B cell (primary cell): ENCODE measurements around the gene LHX2. TPM values are rescaled to one million over a fixed set of nuclear protein-coding genes. Genes with fewer than 3 reads are reported as not detected.

Experiments
- ATAC-seq: fragments of 200-7000 bp; cut with Tn5 transposase; one replicate; pipeline ENCODE4 v1.10.0; 2021; ENCODE audit warnings: low read depth, mild to moderate bottlenecking, moderate number of reproducible peaks, moderate library complexity
- CTCF ChIA-PET: fragments of 350-600 bp; sonication (Branson Sonifier 250); formaldehyde crosslinking; loops from one replicate; lab custom pipeline; 2021; ENCODE audit warnings: antibody characterized with exemption, inconsistent platforms; lab: Charles Lee
- POLR2A ChIA-PET: fragments of 350-600 bp; sonication (Branson Sonifier 250); formaldehyde crosslinking; loops from one replicate; lab custom pipeline; 2021; ENCODE audit warnings: antibody characterized with exemption; lab: Charles Lee
- DNase-seq: peaks from one replicate; pipeline ENCODE4 v3.0.0; 2013
- H2AFZ ChIP-seq: 2 replicates; pipeline ENCODE4 v1.6.1; 2012; ENCODE audit warnings: mild to moderate bottlenecking, low read depth, low read length; ENCODE audit not compliant: insufficient read depth, poor library complexity, severe bottlenecking
- H3K27ac ChIP-seq, 2 donors: 1 replicate in 1 of 2; 2 replicates in 1 of 2; pipeline ENCODE4 v1.5.1; 2012 to 2013; ENCODE audit warnings: low read length in 2 of 2, mild to moderate bottlenecking in 2 of 2, moderate library complexity in 1 of 2
- H3K27me3 ChIP-seq, 4 experiments: fragments of 200-600 bp in 1 of 4; sonication (generic) in 1 of 4; replicated peaks in 1 of 4; 1 replicate in 2 of 4; 2 replicates in 2 of 4; pipeline versions ENCODE4 v1.6.1 to v1.7.0; 2013 to 2016; ENCODE audit warnings: low read length in 3 of 4, mild to moderate bottlenecking in 2 of 4, mixed read lengths in 1 of 4, moderate library complexity in 1 of 4; ENCODE audit not compliant: insufficient read depth in 4 of 4, control insufficient read depth in 3 of 4; ENCODE audit errors: control extremely low read depth in 1 of 4
- H3K36me3 ChIP-seq, 2 experiments: replicated peaks in 1 of 2; 1 replicate in 1 of 2; 2 replicates in 1 of 2; pipeline versions ENCODE4 v1.6.1 to v1.7.1; 2013; ENCODE audit warnings: low read length in 1 of 2; ENCODE audit not compliant: insufficient read depth in 2 of 2, control insufficient read depth in 1 of 2; ENCODE audit errors: control extremely low read depth in 1 of 2, extremely low read depth in 1 of 2
- H3K4me1 ChIP-seq, 2 donors: fragments of 200-600 bp in 1 of 2; sonication (generic) in 1 of 2; 1 replicate in 1 of 2; 2 replicates in 1 of 2; pipeline versions ENCODE4 v1.5.1 to v1.6.1; 2013 to 2017; ENCODE audit warnings: low read length in 2 of 2; ENCODE audit not compliant: control insufficient read depth in 2 of 2, insufficient read depth in 2 of 2
- H3K4me2 ChIP-seq: replicated peaks from 2 replicates; pipeline ENCODE3; 2012; ENCODE audit warnings: mild to moderate bottlenecking, low read depth, low read length; ENCODE audit not compliant: poor library complexity, severe bottlenecking
- H3K4me3 ChIP-seq, 5 experiments: fragments of 200-600 bp in 1 of 5; sonication (generic) in 1 of 5; 1 replicate in 3 of 5; 2 replicates in 2 of 5; pipeline versions ENCODE4 v1.5.1 to v1.7.0; 2011 to 2016; ENCODE audit warnings: low read length in 4 of 5, mild to moderate bottlenecking in 4 of 5, low read depth in 2 of 5, control low read depth in 1 of 5, moderate library complexity in 1 of 5; ENCODE audit not compliant: insufficient read depth in 1 of 5; ENCODE audit errors: control extremely low read depth in 1 of 5, extremely low read depth in 1 of 5
- H3K79me2 ChIP-seq: fragments of 200-600 bp; sonication (generic); one replicate; pipeline ENCODE4 v1.6.0; 2016; ENCODE audit warnings: low read length; ENCODE audit not compliant: control insufficient read depth, insufficient read depth
- H3K9ac ChIP-seq: fragments of 200-600 bp; sonication (generic); 2 replicates; pipeline ENCODE4 v1.6.1; 2017; ENCODE audit warnings: mild to moderate bottlenecking, low read length, moderate library complexity
- H3K9me3 ChIP-seq, 3 donors: one replicate each; pipeline versions ENCODE4 v1.6.1 to v1.7.1; 2013; ENCODE audit warnings: low read length in 2 of 3; ENCODE audit not compliant: control insufficient read depth in 2 of 3, insufficient read depth in 1 of 3; ENCODE audit errors: control extremely low read depth in 1 of 3
- H4K20me1 ChIP-seq: 2 replicates; pipeline ENCODE4 v1.6.0; 2012; ENCODE audit warnings: mild to moderate bottlenecking, low read length; ENCODE audit not compliant: insufficient read depth, control insufficient read depth, poor library complexity, severe bottlenecking
- H3K27ac Mint-ChIP-seq: one replicate; pipeline ENCODE4 v1.8.0; 2021; ENCODE audit warnings: mixed read lengths
- H3K27me3 Mint-ChIP-seq: one replicate; pipeline ENCODE4 v1.8.0; 2021; ENCODE audit warnings: mixed read lengths
- H3K4me1 Mint-ChIP-seq: one replicate; pipeline ENCODE4 v1.8.0; 2021; ENCODE audit warnings: mixed read lengths
- H3K4me3 Mint-ChIP-seq: one replicate; pipeline ENCODE4 v1.8.0; 2021; ENCODE audit warnings: mixed read lengths
- H3K9me3 Mint-ChIP-seq: one replicate; pipeline ENCODE4 v1.8.0; 2022; ENCODE audit warnings: mixed read lengths; ENCODE audit not compliant: insufficient read depth
- EZH2 ChIP-seq: IDR thresholded peaks from 2 replicates; pipeline ENCODE4 v1.6.1; 2012; ENCODE audit warnings: borderline replicate concordance, low read depth, mild to moderate bottlenecking, moderate library complexity, low read length; ENCODE audit not compliant: insufficient read depth, poor library complexity, severe bottlenecking
- WGBS: methylation state at CpG from one replicate; pipeline ENCODE4 v1.1.5; 2013; ENCODE audit warnings: missing lambda C conversion rate; ENCODE audit not compliant: insufficient coverage; 5-methylcytosine and 5-hydroxymethylcytosine counted together
- intact Hi-C: fragments of 100-400 bp; cut with micrococcal nuclease; formaldehyde crosslinking; loops from one replicate; pipeline ENCODE4 v1.10.0; 2022
- polyA plus RNA-seq: library from polyadenylated mRNA; depleted of rRNA; stranded (reverse); fragments of >200 nt; gene quantifications from 2 replicates; pipeline ENCODE4 v1.2.3, GENCODE V29; 2012
- total RNA-seq, 2 donors: library from RNA; stranded (reverse); fragments of 120-200 nt in 1 of 2; gene quantifications; 1 replicate in 1 of 2; 2 replicates in 1 of 2; pipeline versions ENCODE4 v1.2.3 to v1.2.4, GENCODE V29; 2013 to 2022
- TF ChIP-seq, protein P1 (sequence below): fragments of 200-600 bp; IDR thresholded peaks from one replicate; pipeline ENCODE4 v1.8.0; 2022; ENCODE audit warnings: antibody characterized with exemption, mild to moderate bottlenecking

The LHX2 gene
- total and polyA plus RNA-seq, 2 donors (not counting 1 experiment from before 2014, with no cell fraction given): 0.66 TPM; not detected in 1

DNA sequence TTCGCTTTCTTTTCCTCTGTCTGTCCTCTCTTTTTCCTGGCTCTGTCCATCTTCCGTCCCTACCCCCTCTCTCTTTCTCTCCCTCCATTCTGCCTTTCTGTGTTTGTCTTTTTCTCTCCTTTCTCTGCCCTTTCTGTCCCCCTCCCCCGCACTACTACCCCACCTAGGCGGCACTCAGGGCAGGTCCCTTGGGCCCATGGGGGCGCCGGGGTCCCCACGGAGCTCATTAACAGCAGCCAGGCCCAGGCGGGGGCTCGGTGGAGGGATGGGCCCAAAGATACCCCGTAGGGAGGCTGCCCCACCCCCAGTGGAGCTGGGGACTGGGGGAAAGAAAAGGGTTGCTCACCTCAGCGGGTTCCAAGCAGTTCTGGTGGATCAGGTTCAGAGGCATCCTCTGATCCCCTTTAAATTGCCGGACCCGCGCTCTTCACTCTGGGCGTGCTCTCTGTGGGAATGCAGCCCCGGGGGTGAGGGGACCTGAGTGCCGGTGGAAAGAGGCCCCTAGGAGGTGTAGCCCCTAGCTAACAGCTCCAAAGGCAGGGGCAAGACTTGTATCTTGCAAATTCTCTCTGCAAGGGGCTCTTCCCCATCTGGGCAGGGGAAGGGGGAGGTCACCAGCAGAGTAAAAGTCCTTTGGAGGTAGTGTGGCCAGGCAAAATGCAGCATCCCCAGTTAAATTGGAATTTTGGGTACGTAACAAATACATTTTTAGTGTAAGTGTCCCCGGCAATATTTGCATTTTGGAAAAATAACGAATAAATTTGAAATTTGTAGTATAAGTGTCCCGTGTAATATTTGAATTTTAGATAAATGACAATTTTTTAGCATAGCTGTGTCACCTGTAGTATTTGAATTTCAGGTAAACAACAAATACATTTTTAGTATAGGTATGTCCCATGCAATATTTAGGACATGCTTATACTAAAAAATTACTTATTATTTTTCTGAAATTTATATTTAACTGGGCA, 7.4 kb downstream of the LHX2 start:
- no peak overlapping the region for H3K9ac ChIP-seq
- ChIA-PET CTCF (interaction anchor here (1.2 to 1.4 kb wide), 2 partner anchors 21 to 152 kb away, joined by 4 to 5 read pairs; no protein-coding TSS in a partner anchor), POLR2A (interaction anchor here (1.4 kb wide), 1 partner anchor 15 kb away, joined by 7 read pairs; no protein-coding TSS in a partner anchor)
- H3K4me3 ChIP-seq: no peak overlapping the region
- H3K27ac ChIP-seq: no peak overlapping the region
- H2AFZ ChIP-seq: no peak overlapping the region
- Mint-ChIP-seq H3K9me3 (no peaks in the 10 kb centered on the region), H3K27me3 (peaks cover 77% of the 10 kb centered on the region), H3K4me3 (peak overlapping the region; percentile 60), H3K27ac (peak overlapping the region; percentile 37), H3K4me1 (peaks cover 49% of the 10 kb centered on the region)
- peak overlapping the region; percentile 68 for H3K4me2 ChIP-seq
- peaks cover 54 to 78% of the 10 kb centered on the region in 2 donors for H3K4me1 ChIP-seq
- H3K27me3 ChIP-seq: peaks cover 0 to 99% (median 89%) of the 10 kb centered on the region in 4 experiments
- peaks cover 2 to 75% (median 11%) of the 10 kb centered on the region in 3 donors for H3K9me3 ChIP-seq
- H4K20me1 ChIP-seq: no peaks in the 10 kb centered on the region
- intact Hi-C loops: no loop called here
- no peaks in the 10 kb centered on the region for H3K36me3 ChIP-seq
- WGBS: 9% methylated on average over 19 of the region's 21 CpGs
- no peaks in the 10 kb centered on the region for H3K79me2 ChIP-seq
- DNase-seq: no peak
- no peak for ATAC-seq
- TF ChIP-seq, protein P1, sequence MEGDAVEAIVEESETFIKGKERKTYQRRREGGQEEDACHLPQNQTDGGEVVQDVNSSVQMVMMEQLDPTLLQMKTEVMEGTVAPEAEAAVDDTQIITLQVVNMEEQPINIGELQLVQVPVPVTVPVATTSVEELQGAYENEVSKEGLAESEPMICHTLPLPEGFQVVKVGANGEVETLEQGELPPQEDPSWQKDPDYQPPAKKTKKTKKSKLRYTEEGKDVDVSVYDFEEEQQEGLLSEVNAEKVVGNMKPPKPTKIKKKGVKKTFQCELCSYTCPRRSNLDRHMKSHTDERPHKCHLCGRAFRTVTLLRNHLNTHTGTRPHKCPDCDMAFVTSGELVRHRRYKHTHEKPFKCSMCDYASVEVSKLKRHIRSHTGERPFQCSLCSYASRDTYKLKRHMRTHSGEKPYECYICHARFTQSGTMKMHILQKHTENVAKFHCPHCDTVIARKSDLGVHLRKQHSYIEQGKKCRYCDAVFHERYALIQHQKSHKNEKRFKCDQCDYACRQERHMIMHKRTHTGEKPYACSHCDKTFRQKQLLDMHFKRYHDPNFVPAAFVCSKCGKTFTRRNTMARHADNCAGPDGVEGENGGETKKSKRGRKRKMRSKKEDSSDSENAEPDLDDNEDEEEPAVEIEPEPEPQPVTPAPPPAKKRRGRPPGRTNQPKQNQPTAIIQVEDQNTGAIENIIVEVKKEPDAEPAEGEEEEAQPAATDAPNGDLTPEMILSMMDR: no peak
- no peak for TF ChIP-seq EZH2
